ENCODE results near the gene PHEX. TPM values are rescaled to one million over a fixed set of nuclear protein-coding genes. Genes with fewer than 3 reads are reported as not detected.
A peak's percentile ranks its signal among the peaks of the same experiment; 100 is the strongest.

Gene PHEX
- total and polyA plus RNA-seq, 8 donors, result 0.04 to 0.09 (median 0.07) TPM; not detected in 3

DNA sequence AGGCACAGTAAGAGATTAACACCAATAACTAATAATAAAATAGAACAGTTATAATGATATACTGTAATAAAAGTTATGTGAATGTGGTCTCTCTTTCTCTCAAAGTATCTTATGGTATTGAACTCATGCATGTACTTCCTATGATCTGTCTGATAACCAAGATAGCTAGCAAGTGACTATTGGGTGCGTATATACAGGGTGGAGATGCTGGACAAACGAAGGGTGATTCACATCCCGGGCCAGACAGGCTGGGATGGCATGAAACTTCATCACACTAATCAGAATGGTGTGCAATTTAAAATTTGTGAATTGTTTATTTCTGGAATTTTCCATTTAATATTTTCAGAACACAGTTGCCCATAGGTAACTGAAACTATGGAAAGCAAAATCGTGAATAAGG, 96.8 kb downstream of the PHEX start:
- TF ChIP-seq, protein P1, sequence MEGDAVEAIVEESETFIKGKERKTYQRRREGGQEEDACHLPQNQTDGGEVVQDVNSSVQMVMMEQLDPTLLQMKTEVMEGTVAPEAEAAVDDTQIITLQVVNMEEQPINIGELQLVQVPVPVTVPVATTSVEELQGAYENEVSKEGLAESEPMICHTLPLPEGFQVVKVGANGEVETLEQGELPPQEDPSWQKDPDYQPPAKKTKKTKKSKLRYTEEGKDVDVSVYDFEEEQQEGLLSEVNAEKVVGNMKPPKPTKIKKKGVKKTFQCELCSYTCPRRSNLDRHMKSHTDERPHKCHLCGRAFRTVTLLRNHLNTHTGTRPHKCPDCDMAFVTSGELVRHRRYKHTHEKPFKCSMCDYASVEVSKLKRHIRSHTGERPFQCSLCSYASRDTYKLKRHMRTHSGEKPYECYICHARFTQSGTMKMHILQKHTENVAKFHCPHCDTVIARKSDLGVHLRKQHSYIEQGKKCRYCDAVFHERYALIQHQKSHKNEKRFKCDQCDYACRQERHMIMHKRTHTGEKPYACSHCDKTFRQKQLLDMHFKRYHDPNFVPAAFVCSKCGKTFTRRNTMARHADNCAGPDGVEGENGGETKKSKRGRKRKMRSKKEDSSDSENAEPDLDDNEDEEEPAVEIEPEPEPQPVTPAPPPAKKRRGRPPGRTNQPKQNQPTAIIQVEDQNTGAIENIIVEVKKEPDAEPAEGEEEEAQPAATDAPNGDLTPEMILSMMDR (IDR thresholded peaks at IDR 0.05), result no peak
- no peak for FAIRE-seq
- no peak for ATAC-seq
- peaks cover 0 to 27% (median 0%) of the 10 kb centered on the region in 4 donors for H3K27me3 ChIP-seq
- no peaks in the 10 kb centered on the region for H3K36me3 ChIP-seq
- DNase-seq, result no peak
- intact Hi-C loops (cut with DNase I), result no loop called here
- H3K4me3 ChIP-seq, result no peak overlapping the region
- no peak overlapping the region for H3K27ac ChIP-seq
- no peaks in the 10 kb centered on the region for H3K4me1 ChIP-seq
- no peaks in the 10 kb centered on the region for H3K9me3 ChIP-seq
- 65 to 78% methylated on average over 4 of the region's 4 CpGs for WGBS, 2 donors

- peaks cover 0 to 3% (median 0%) of the 10 kb centered on the region in 3 donors for H3K4me1 ChIP-seq
- ATAC-seq (peak; percentile 32 to 59 (median 43)), FAIRE-seq (no peak), DNase-seq (no peak)
- intact Hi-C loops (cut with DNase I), result loop anchor here in 1 of 3 donors (10.0 kb wide), 1 partner anchor 610 kb away; no protein-coding TSS in a partner anchor
- H3K36me3 ChIP-seq, result no peaks in the 10 kb centered on the region
- H3K27me3 ChIP-seq, result peaks cover 0 to 7% (median 0%) of the 10 kb centered on the region in 4 donors
- H3K9me3 ChIP-seq, result no peaks in the 10 kb centered on the region
- WGBS, 2 donors, result 24 to 27% methylated on average over 4 of the region's 4 CpGs
- TF ChIP-seq, protein P1 (IDR thresholded peaks at IDR 0.05), result no peak
- H3K27ac ChIP-seq, result peak overlapping the region in 1 of 4 donors; percentile 39
- H3K4me3 ChIP-seq, result no peak overlapping the region
Observed at GRCh38 chrX:22134681-22135080, 102.6 kb downstream of the PHEX start.

DNA sequence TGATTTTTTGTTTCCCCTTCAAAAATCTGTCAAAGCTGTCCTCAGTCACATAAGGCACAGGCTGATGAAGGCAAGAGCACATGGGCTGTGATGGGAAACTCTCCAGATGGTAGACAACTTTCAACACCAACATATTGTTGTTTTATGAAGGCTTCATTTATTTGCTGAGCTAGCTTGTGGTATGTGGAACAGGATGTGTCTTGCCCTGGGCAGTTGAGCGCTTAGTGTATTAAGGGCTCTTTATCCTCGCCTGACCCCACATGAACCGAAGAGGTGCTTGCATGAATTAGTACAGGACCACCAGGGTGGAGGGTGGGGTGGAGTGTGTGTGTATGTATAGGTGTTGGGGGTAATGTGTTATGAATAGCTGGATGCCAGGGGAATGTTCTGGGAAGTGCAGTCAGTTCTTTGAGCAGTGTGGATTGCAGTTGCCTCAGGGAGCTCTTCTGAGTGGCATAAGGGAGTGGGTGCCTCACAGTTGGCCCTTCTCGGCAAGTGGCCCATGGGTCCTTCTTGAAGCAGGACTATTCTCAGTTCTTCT, 103.1 kb downstream of the PHEX start:
- 36 to 39% methylated on average over 4 of the region's 4 CpGs for WGBS, 2 donors
- DNase-seq, result no peak
- TF ChIP-seq, protein P1 (IDR thresholded peaks at IDR 0.05), result no peak
- intact Hi-C loops (cut with DNase I), result loop anchor here in 1 of 3 donors (10.0 kb wide), 1 partner anchor 610 kb away; no protein-coding TSS in a partner anchor
- FAIRE-seq, result no peak
- Histone ChIP-seq H3K4me3 (no peak overlapping the region), H3K9me3 (no peaks in the 10 kb centered on the region), H3K27ac (peak overlapping the region in 2 of 4 donors; percentile 19 to 39), H3K4me1 (peaks cover 0 to 3% (median 0%) of the 10 kb centered on the region in 3 donors), H3K27me3 (peaks cover 0 to 7% (median 0%) of the 10 kb centered on the region in 4 donors), H3K36me3 (no peaks in the 10 kb centered on the region)
- peak; percentile 38 to 60 (median 50) for ATAC-seq

DNA sequence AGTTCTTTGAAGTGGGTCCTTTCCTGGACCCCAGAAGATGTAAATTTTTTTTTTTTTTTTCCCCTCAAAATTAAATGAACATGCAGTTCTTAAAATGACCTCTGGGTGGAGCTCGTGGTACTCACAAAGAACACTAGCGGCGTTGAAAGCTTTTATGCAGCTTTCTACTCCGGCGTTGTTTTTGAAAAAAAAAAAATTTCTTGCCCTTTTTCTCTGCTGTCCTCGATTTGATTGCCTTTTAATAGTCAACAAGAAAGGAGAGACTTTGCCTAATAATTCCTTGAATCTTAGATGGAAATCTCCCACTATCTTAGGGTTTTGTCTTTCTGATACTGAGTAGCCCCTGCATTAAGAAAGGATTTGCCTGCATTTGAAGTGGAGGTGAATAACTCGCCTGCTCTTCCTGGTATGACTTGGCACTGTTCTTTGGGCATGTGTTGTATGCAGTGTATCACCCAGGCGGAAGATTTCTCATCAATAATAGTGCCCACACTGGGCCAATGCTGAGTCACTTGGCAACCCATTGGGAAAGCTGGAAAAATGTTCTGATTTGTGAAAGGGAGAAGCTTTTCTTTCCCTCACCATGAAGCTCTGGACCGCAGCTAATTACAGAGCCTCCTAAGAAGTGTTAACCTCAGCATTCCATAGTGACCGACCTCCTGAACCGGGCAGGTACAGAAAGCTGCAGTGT, 104.0 kb downstream of the PHEX start:
- Histone ChIP-seq H3K4me3 (no peak overlapping the region), H3K36me3 (no peaks in the 10 kb centered on the region), H3K27me3 (peaks cover 0 to 3% (median 0%) of the 10 kb centered on the region in 4 donors), H3K9me3 (no peaks in the 10 kb centered on the region), H3K27ac (peak overlapping the region in 2 of 4 donors; percentile 22 to 39), H3K4me1 (peaks cover 0 to 3% (median 0%) of the 10 kb centered on the region in 3 donors)
- DNase-seq, result peak in 3 of 6 donors; percentile 31 to 55 (median 33)
- TF ChIP-seq, protein P1 (IDR thresholded peaks at IDR 0.05), result peak; percentile 51 to 73 (median 60)
- WGBS, 2 donors, result 15 to 16% methylated on average over 11 of the region's 11 CpGs
- peak; percentile 86 to 90 (median 88) for ATAC-seq
- FAIRE-seq, result peak; percentile 81
- intact Hi-C loops (cut with DNase I), result loop anchor here in 1 of 3 donors (10.0 kb wide), 1 partner anchor 609 kb away; no protein-coding TSS in a partner anchor
